ENCODE measurements around the gene AADACL4. TPM values are rescaled to one million over a fixed set of nuclear protein-coding genes. Genes with fewer than 3 reads are reported as not detected.

Gene AADACL4
- total and polyA plus RNA-seq, 9 of the 15 experiments (the other 6 are each of a cell fraction or from before 2014, with no cell fraction given), result not detected

- peaks cover 37% of the 10 kb centered on the region for H4K20me1 ChIP-seq (replicated peaks; ENCODE audit: control insufficient read depth, insufficient read depth, low read length)
- FAIRE-seq, result no peak
- ChIA-PET POLR2A (interaction anchor here (0.6 to 2.6 kb wide), 4 partner anchors 11 to 178 kb away, joined by 3 to 10 read pairs (median 3); no protein-coding TSS in a partner anchor), CTCF (ENCODE audit: low intra/inter-chr PET ratio) (no interaction called here)
- no peak overlapping the region for H2AFZ ChIP-seq (ENCODE audit: low read depth, low read length)
- no peak overlapping the region for H3K4me3 ChIP-seq
- peak overlapping the region; percentile 43; the same call in 2 of the 3 replicates for H3K27ac ChIP-seq (ENCODE audit: extremely low read depth, low read depth, low read length)
- in situ Hi-C loops (cut with MboI), result loop anchor here (25.0 kb wide), 1 partner anchor 290 kb away; no protein-coding TSS in a partner anchor
- no peak overlapping the region for H3K4me2 ChIP-seq (ENCODE audit: insufficient read depth, low read length)
- peaks cover 78% of the 10 kb centered on the region for H3K36me3 ChIP-seq (ENCODE audit: control insufficient read depth, insufficient read depth, low read length)
- H3K9me1 ChIP-seq (ENCODE audit: control insufficient read depth, insufficient read depth, low read length), result peaks cover 18% of the 10 kb centered on the region
- H3K9ac ChIP-seq (ENCODE audit: insufficient read depth in 1 of 2, low read depth in 2 of 2, low read length in 2 of 2), result peak overlapping the region; percentile 49 to 78; a peak in 3 of 4 replicates
- H3K79me2 ChIP-seq (ENCODE audit: control insufficient read depth, insufficient read depth, low read length), result peaks cover 85% of the 10 kb centered on the region
- no peak for DNase-seq (ENCODE audit: extremely low read depth in 1 of 4, low spot score in 3 of 4)
- intact Hi-C loops (cut with micrococcal nuclease), result loop anchor here (5.0 kb wide), 2 partner anchors 75 to 195 kb away; no protein-coding TSS in a partner anchor
- no peak for ATAC-seq
- TF ChIP-seq, protein P1, sequence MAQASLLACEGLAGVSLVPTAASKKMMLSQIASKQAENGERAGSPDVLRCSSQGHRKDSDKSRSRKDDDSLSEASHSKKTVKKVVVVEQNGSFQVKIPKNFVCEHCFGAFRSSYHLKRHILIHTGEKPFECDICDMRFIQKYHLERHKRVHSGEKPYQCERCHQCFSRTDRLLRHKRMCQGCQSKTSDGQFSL (CRISPR knock-in tag; IDR thresholded peaks at IDR 0.05), result no peak
- TF ChIP-seq, protein P1 (tag; IDR thresholded peaks at IDR 0.05), result no peak
- TF ChIP-seq POLR2AphosphoS5 (IDR thresholded peaks at IDR 0.05; ENCODE audit: control insufficient read depth, insufficient read depth, low read depth, low read length), result peak; percentile 24
- no peak for TF ChIP-seq ZNF311 (CRISPR knock-in tag; IDR thresholded peaks at IDR 0.05)
- TF ChIP-seq ZFP36 (IDR thresholded peaks at IDR 0.05; ENCODE audit: low read depth, low read length, partially characterized antibody), result peak; percentile 33
- TF ChIP-seq ZNF717 (CRISPR knock-in tag; IDR thresholded peaks at IDR 0.05), result no peak
- TF ChIP-seq POLR2B (IDR thresholded peaks at IDR 0.05; ENCODE audit: low read depth, partially characterized antibody), result no peak
- peaks cover 41 to 43% of the 10 kb centered on the region in 2 experiments for H3K4me1 ChIP-seq (replicated peaks in 1 of 2; ENCODE audit: control insufficient read depth in 2 of 2, insufficient read depth in 2 of 2, low read length in 2 of 2)
- H3K27me3 ChIP-seq (ENCODE audit: control insufficient read depth in 2 of 2, insufficient read depth in 2 of 2, low read length in 2 of 2), result no peaks in the 10 kb centered on the region
- WGBS (ENCODE audit: insufficient coverage, low coverage, missing lambda C conversion rate), result 77% methylated on average over 6 of the region's 6 CpGs
- no peaks in the 10 kb centered on the region; the same call in 1 of the 2 replicates for H3K9me3 ChIP-seq (replicated peaks; ENCODE audit: control insufficient read depth, insufficient read depth, low read depth, low read length)
- BruUV-seq (replicated peaks), result no TSS peak
These were observed 41.2 kb upstream of the AADACL4 start for GRCh38 chr1:12602659-12603024.

Data from K562 (cell line).